K562 (cell line): ENCODE data around the gene SEH1L.

Source experiments
- CTCF ChIP-seq, 3 experiments: IDR thresholded peaks in 2 of 3; conservative IDR thresholded peaks in 1 of 3; 2 replicates each; pipeline ENCODE4 v1.5.1; 2011 to 2012; ENCODE audit warnings: low read length in 3 of 3, mild to moderate bottlenecking in 3 of 3, control low read depth in 2 of 3, improper control_type of control experiment in 1 of 3, inconsistent platforms in 1 of 3, low read depth in 1 of 3, mixed read lengths in 1 of 3, moderate library complexity in 1 of 3; ENCODE audit not compliant: insufficient read depth in 2 of 3
- POLR2A ChIP-seq: fragments of 450-650 bp; conservative IDR thresholded peaks from 2 replicates; pipeline ENCODE4 v1.6.1; 2016
- ZNF280B ChIP-seq: fragments of 250-450 bp; sonication (Bioruptor Pico); IDR thresholded peaks from 2 replicates; pipeline ENCODE4 v1.5.1; 2021; ENCODE audit warnings: mild to moderate bottlenecking

- no peak for TF ChIP-seq CTCF (IDR thresholded peaks at IDR 0.05 in 2 of 3, conservative IDR thresholded peaks at IDR 0.05 in 1 of 3; ENCODE audit: insufficient read depth in 2 of 3, low read depth in 1 of 3, low read length in 3 of 3)
- no peak for TF ChIP-seq POLR2A
- TF ChIP-seq ZNF280B, result no peak
Observed at GRCh38 chr18:13014232-13014631, 66.4 kb downstream of the SEH1L start.
